HG03135 (cell line): ENCODE measurements around the gene SSTR1.

Experiments
- ATAC-seq: cut with Tn5 transposase; IDR thresholded peaks from one replicate; pipeline ENCODE4 v1.9.1; 2021; ENCODE audit warnings: mild to moderate bottlenecking, moderate library complexity; ENCODE audit not compliant: unreplicated experiment

The SSTR1 gene

DNA sequence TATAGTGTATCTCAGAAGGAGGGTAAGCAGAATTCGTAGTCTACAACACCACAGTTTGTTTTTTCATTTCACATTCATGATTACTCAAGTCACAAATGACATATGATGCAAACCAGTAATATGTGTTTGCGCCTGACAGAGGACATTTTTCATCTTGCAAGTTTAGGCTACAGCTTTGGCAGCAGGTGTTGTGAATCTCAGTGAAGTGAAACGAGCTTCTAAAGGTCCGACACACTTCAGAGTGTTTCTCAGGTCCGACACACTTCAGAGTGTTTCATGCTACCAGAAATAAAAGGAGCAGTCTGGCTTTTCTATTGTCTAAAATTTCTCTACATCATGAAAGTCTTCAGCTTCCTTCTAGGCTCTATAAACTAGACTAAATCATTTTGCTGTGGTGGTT is 25.5 kb downstream of the SSTR1 start:
- ATAC-seq, result no peak

DNA sequence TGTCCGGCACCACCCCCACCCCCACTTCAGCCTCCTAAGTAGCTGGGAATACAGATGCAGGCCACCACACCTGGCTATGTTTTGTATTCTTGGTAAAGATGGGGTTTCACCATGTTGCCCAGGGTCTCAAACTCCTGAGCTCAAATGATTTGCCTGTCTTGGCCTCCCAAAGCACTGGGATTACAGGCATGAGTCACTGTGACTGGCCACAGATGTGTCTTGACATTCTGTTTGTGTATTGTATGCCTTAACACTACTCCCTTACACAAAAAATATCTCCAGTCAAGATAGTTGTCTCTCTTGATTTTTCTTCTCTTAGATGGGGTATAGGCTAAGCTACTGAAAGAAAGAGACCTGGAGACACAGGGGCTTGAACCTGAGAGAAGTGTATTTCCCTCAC is 30.6 kb downstream of the SSTR1 start:
- no peak for ATAC-seq

DNA sequence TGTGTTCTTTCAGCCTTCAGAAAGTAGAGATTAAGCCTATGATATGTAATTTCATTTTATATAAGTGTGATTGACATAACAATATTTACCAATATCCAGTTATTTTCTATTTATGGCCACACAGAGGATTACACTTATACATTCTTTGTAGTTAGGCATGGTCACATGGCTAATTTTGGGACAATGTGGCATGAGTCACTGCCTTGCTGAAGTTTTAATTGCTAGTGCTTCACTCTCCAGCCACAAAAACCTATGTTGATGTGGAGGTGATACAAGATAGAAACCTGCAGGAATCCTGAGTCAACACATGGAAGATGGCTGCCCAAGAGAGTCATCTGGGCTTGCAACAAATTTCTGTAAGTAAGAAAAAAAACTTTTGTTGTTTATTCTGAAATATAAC is 31.2 kb downstream of the SSTR1 start:
- ATAC-seq, result no peak

- no peak for ATAC-seq
Measured at GRCh38 chr14:38243696-38244240, 36.1 kb downstream of the SSTR1 start.

DNA sequence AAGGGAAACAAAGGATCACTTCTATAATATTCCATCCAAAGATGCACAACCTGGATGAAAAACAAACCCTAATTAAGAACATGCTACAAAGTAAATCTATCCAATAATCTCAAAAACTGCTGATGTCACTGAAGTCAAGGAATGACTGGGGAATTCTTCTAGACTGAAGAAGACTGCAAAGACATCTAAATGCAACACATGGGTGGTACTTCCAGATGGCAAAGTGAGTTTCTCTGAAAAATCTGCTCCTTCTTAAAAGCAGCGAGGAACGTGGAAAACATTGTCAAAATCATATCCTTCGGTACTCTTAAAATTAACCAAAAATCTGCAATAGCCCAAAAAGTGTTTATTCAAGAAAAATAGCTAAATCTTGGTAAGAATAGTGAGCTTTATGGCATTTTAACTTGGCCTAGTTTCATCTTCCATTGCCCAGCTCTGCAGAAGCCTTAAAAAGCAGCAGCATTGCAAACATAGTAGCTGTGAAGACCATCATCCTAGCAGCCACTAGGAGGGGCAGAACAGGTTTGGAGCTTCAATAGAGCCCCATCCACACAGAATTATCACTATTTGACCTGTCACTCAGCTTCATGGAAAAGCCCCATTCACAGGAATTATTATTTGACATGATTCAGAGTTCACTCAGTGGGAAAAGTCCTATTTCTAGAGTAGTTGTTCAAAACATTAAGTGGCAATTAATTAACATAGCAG is 40.8 kb downstream of the SSTR1 start:
- no peak for ATAC-seq

DNA sequence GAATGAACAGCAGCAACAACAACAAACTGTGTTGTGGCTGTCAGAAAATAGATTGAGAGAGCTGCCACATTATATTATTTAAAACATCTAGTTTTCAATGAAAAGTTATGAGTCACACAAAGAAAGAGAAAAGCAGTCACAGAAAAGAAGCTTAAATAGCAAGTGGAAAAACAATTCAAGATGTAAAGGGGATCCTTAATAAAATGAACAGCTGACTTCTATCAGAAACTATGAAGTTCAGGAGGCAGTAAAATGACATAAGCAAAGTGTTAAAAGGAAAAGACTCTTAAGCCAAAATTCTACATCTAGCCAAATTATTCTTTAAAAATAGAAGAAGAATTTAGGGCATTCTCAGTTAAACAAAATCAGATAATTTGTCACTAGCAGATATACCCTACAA is 42.6 kb downstream of the SSTR1 start:
- no peak for ATAC-seq

GRCh38 chr14:38252066-38252710 is 44.5 kb downstream of the SSTR1 start:
- no peak for ATAC-seq

DNA sequence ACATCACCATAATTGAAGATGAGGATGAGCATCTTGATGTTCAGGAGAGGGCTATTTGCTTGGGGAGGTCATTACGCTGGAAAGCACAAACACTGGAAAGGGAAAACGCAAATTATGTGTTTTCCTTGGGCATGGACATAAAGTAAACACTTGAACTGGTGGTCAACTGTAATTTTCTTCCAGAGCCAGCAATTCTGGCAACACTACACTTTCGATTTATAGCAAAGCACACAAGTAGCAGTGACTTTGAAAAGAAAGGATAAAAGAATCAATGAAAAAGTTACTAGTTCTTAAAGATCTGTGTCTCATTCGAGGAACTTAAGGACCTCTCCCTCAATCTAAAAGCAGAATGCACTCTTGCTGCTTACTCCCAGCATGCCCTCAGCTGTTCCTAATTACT is 46.0 kb downstream of the SSTR1 start:
- ATAC-seq, result no peak

- no peak for ATAC-seq
Measured at GRCh38 chr14:38254571-38255407, 47.1 kb downstream of the SSTR1 start.

DNA sequence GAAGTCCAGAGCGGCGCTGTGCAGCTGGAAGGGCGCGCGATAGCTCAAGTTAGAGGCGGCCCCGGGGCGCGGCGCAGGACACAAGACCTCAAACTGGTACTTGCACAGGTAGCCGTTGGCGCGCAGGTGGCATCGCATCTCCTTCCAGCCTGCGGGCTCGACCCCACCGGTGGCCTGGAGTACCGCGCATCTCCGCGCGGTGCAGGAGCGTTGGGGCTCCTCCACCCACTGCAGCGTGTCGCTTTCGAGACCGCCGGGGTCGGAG is 47.6 kb downstream of the SSTR1 start:
- no peak for ATAC-seq

DNA sequence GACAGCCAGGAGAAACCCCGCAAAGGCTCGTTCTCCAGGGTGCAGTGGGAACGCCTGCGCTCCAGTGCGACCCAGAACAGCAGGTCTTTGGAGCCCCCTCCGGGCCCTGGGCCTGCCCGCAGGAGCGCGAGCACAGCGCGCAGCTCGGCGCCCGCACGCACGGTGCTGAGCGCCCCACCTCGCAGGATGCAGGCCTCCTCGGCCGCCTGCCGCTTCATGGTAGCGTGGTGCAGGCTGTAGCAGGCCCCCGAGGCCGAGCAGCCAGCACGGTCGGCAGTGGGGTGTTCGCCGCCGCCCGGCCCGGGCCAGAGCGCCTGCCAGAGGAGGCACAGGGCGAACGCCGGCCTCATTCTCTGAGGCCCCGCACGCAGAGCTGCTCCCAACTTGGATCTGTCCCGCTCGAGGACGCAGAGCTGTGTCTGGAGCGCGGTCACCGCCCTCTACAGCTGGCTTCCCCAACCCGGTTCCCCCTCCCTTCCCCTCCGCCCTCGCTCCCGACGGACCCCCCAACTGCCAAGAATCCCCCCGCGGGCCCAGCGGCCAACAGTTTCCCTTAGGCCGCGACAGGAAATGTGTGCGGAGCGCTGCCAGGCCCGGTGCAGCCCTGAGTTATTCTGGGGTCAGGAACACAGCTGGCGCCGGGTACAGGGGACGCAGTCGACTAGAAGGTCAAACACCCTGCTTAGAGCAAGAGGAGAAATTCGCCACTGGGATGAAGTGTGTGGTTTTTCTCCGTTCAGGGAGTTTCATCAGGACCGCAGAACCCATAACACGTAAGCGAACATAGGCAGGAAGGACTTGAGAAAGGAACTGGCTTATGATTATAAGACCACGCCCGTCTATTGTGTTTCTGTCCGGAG is 48.2 kb downstream of the SSTR1 start, which contains the start of gene CLEC14A:
CLEC14A (minus strand) TSS at position 421 of the 860 bp plus-strand sequence; CDS start at position 350, 71 bp downstream.
- ATAC-seq, result no peak

- no peak for ATAC-seq
Measured at GRCh38 chr14:38256533-38256840, 48.8 kb downstream of the SSTR1 start.

- no peak for ATAC-seq
Measured at GRCh38 chr14:38257507-38257906, 49.8 kb downstream of the SSTR1 start.

DNA sequence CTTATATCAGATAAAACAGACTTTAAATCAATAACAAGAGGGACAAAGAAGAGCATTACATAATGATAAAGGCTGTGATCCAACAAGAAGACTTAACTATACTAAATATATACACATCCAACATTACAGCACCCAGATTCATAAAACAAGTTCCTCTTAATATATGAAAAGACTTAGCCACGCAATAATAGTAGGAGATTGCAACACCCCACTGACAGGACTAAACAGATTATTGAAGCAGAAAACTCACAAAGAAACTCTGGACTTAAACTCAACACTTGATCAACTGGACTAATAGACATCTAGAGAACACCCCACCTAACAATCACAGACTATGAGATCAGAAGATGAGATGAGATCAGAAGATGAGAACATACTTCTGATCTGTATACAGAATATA is 53.9 kb downstream of the SSTR1 start:
- no peak for ATAC-seq
